Transverse colon (tissue), 4 donors: Measurements from ENCODE around the gene MYBPC2. TPM values are rescaled to one million over a fixed set of nuclear protein-coding genes. Genes with fewer than 3 reads are reported as not detected.

Experiments used
- DNase-seq: peaks from one replicate; pipeline ENCODE4 v3.0.0-alpha.2; 2019
- H3K27ac ChIP-seq, 4 donors: fragments of 200-600 bp; sonication (generic); 2 replicates each; pipeline ENCODE4 v1.5.1; 2016 to 2018; ENCODE audit warnings: inconsistent platforms in 4 of 4
- H3K27me3 ChIP-seq: fragments of 200-600 bp; sonication (generic); 2 replicates; pipeline ENCODE4 v1.5.1; 2017; ENCODE audit warnings: inconsistent platforms
- H3K36me3 ChIP-seq, 4 donors: fragments of 200-600 bp; sonication (generic); 2 replicates each; pipeline ENCODE4 v1.5.1; 2017 to 2019; ENCODE audit warnings: inconsistent platforms in 4 of 4
- H3K4me1 ChIP-seq, 4 donors: fragments of 200-600 bp; sonication (generic); 2 replicates each; pipeline ENCODE4 v1.5.1; 2017 to 2020; ENCODE audit warnings: inconsistent platforms in 4 of 4
- H3K4me3 ChIP-seq, 4 donors: fragments of 200-600 bp; sonication (generic); 1 replicate in 1 of 4; 2 replicates in 3 of 4; pipeline versions ENCODE4 v1.5.1 to v1.6.1; 2017 to 2019; ENCODE audit warnings: inconsistent platforms in 4 of 4
- H3K9me3 ChIP-seq, 2 donors: fragments of 200-600 bp; sonication (generic); 2 replicates each; pipeline ENCODE4 v1.5.1; 2017 to 2019; ENCODE audit warnings: inconsistent platforms in 2 of 2
- CTCF ChIP-seq, 5 experiments: fragments of 200-600 bp in 3 of 5; fragments of 450-650 bp in 2 of 5; sonication (generic) in 3 of 5; IDR thresholded peaks; 1 replicate in 2 of 5; 2 replicates in 3 of 5; pipeline ENCODE4 v1.5.1; 2016 to 2017; ENCODE audit warnings: antibody characterized with exemption in 5 of 5, inconsistent platforms in 3 of 5, mild to moderate bottlenecking in 2 of 5, moderate library complexity in 1 of 5
- EP300 ChIP-seq: sonication (generic); formaldehyde crosslinking; IDR thresholded peaks from one replicate; pipeline ENCODE4 v1.6.1; 2017; ENCODE audit warnings: antibody characterized with exemption, low read depth
- POLR2A ChIP-seq: fragments of 450-650 bp; IDR thresholded peaks from one replicate; pipeline ENCODE4 v1.6.1; 2016; ENCODE audit warnings: antibody characterized with exemption, mild to moderate bottlenecking, moderate library complexity
- POLR2AphosphoS5 ChIP-seq, 3 donors: sonication (generic); formaldehyde crosslinking; IDR thresholded peaks; one replicate each; pipeline ENCODE4 v1.6.1; 2016; ENCODE audit warnings: antibody characterized with exemption in 3 of 3
- WGBS, 2 donors: methylation state at CpG; one replicate each; pipeline ENCODE4 v1.1.5; 2018; ENCODE audit warnings: low coverage in 1 of 2; 5-methylcytosine and 5-hydroxymethylcytosine counted together
- in situ Hi-C, 4 donors: fragments of 200-750 bp; cut with MboI; loops; one replicate each; pipeline versions ENCODE4 v1.15.0 to v1.15.1; 2017; ENCODE audit warnings: low sequenced_read_pairs in 3 of 4, low pct_ligation_motif_present in 1 of 4, low pct_unique_long_range_greater_than_20kb in 1 of 4
- intact Hi-C: fragments of 100-400 bp; cut with DNase I; formaldehyde crosslinking; loops from one replicate; pipeline ENCODE4 v1.15.1; 2023; ENCODE audit warnings: low total_unique reads
- total RNA-seq, 4 donors: library from RNA; depleted of rRNA; stranded (reverse); fragments of >200 nt; gene quantifications; one replicate each; pipeline ENCODE4 v1.1.0, GENCODE V29; 2016

Gene MYBPC2
- total RNA-seq, 4 donors from 2014 or later = 0.16 to 0.41 TPM; not detected in 2

- no peaks in the 10 kb centered on the region for H3K36me3 ChIP-seq
- H3K27me3 ChIP-seq = peaks cover 47% of the 10 kb centered on the region
- 33 to 77% methylated on average over 1 to 35 of the region's 35 CpGs for WGBS, 2 donors
- no peaks in the 10 kb centered on the region for H3K9me3 ChIP-seq
- H3K4me3 ChIP-seq = no peak overlapping the region
- peaks cover 3 to 40% (median 20%) of the 10 kb centered on the region in 4 donors for H3K4me1 ChIP-seq
- intact Hi-C loops = no loop called here
- in situ Hi-C loops = no loop called here
- DNase-seq = no peak
- TF ChIP-seq CTCF (IDR thresholded peaks at IDR 0.05) = no peak
- TF ChIP-seq POLR2AphosphoS5 (IDR thresholded peaks at IDR 0.05) = no peak
- TF ChIP-seq EP300 = no peak
- no peak for TF ChIP-seq POLR2A
- peak overlapping the region in 2 of 4 donors; percentile 38 to 51 for H3K27ac ChIP-seq
These were observed 16.4 kb upstream of the MYBPC2 start for GRCh38 chr19:50416034-50416977.

- in situ Hi-C loops = no loop called here
- H3K27ac ChIP-seq = peak overlapping the region in 2 of 4 donors; percentile 38 to 51
These were observed 15.3 kb upstream of the MYBPC2 start for GRCh38 chr19:50417111-50418081.

GRCh38 chr19:50418176-50419021, 14.3 kb upstream of the MYBPC2 start, which contains the start of gene SPIB:
TSS of gene SPIB (plus strand) at chr19:50418938. CDS start at chr19:50418963, 25 bp downstream.
- intact Hi-C loops (no loop called here), in situ Hi-C loops (no loop called here)
- Histone ChIP-seq H3K4me3 (peak within 1 kb of the TSS in 2 of 4 donors; percentile 14 to 22), H3K4me1 (peaks cover 3 to 35% (median 20%) of the 10 kb centered on the region in 4 donors), H3K36me3 (no peaks in the 10 kb centered on the region), H3K27ac (peak within 1 kb of the TSS in 2 of 4 donors; percentile 18 to 51), H3K9me3 (no peaks in the 10 kb centered on the region), H3K27me3 (peaks cover 62% of the 10 kb centered on the region)
- TF ChIP-seq POLR2A (peak; percentile 38), CTCF (IDR thresholded peaks at IDR 0.05) (no peak)
- no peak for DNase-seq
- 19% methylated on average over 29 of the region's 34 CpGs; no CpG with 5 or more reads in 1 of the 2 donors for WGBS, 2 donors

More at GRCh38 chr19:50417111-50418081, 15.3 kb upstream of the MYBPC2 start:
- peak; percentile 57 for DNase-seq
- Histone ChIP-seq H3K9me3 (no peaks in the 10 kb centered on the region), H3K36me3 (no peaks in the 10 kb centered on the region), H3K4me1 (peaks cover 3 to 35% (median 20%) of the 10 kb centered on the region in 4 donors), H3K4me3 (no peak overlapping the region), H3K27me3 (peaks cover 58% of the 10 kb centered on the region)
- TF ChIP-seq CTCF (IDR thresholded peaks at IDR 0.05) (no peak), EP300 (peak; percentile 17)
- intact Hi-C loops = no loop called here
- 43% methylated on average over 36 of the region's 42 CpGs; no CpG with 5 or more reads in 1 of the 2 donors for WGBS, 2 donors
